Measurements from ENCODE around the gene GOLIM4. TPM values are rescaled to one million over a fixed set of nuclear protein-coding genes. Genes with fewer than 3 reads are reported as not detected.

GOLIM4 gene
- total and polyA plus RNA-seq, 2 experiments from 2014 or later: 34.4 to 50.5 TPM

- H3K9me3 Mint-ChIP-seq: peaks cover 15% of the 10 kb centered on the region
- Histone ChIP-seq H3K36me3 (ENCODE audit: insufficient read depth) (no peaks in the 10 kb centered on the region; the same call in 1 of the 2 replicates), H3K27me3 (ENCODE audit: insufficient read depth) (no peaks in the 10 kb centered on the region), H3K4me1 (ENCODE audit: insufficient read depth) (peaks cover 11% of the 10 kb centered on the region), H3K4me3 (no peak overlapping the region), H3F3A (replicated peaks; ENCODE audit: low read depth) (no peaks in the 10 kb centered on the region), H2AFZ (no peak overlapping the region), H4K20me1 (replicated peaks; ENCODE audit: insufficient read depth) (0 out of 2 replicates have a peak, but pooled peaks cover 3% of the 10 kb centered on the region), H3K27ac (ENCODE audit: low read depth) (no peak overlapping the region), H3K9me2 (ENCODE audit: insufficient read depth) (peaks cover 6% of the 10 kb centered on the region; the same call in 1 of the 2 replicates), H3K79me2 (replicated peaks; ENCODE audit: insufficient read depth) (peaks cover 76% of the 10 kb centered on the region), H3K4me2 (no peak overlapping the region)
- TF ChIP-seq CTCF (conservative IDR thresholded peaks at IDR 0.05; ENCODE audit: low read depth in 2 of 2): no peak
- TF ChIP-seq EZH2 (IDR thresholded peaks at IDR 0.05; ENCODE audit: low read depth, unreplicated experiment): no peak
- no peak for TF ChIP-seq ETS1 (IDR thresholded peaks at IDR 0.05)
- TF ChIP-seq NANOG (IDR thresholded peaks at IDR 0.05; ENCODE audit: borderline replicate concordance): no peak
- peaks cover 17% of the 10 kb centered on the region for H3K36me3 Mint-ChIP-seq (ENCODE audit: low read depth)
- H3K4me3 Mint-ChIP-seq: no peak overlapping the region
- peaks cover 2% of the 10 kb centered on the region for H3K27me3 Mint-ChIP-seq (ENCODE audit: insufficient read depth, low read depth, poor library complexity)
- DNase-seq (ENCODE audit: low spot score): no peak
- H3K27ac Mint-ChIP-seq: no peak overlapping the region
- no peak for ATAC-seq
- H3K4me1 Mint-ChIP-seq: peaks cover 18% of the 10 kb centered on the region
Measured at GRCh38 chr3:168051070-168051469, 44.7 kb downstream of the GOLIM4 start.

- Histone ChIP-seq H3K36me3 (ENCODE audit: insufficient read depth) (no peaks in the 10 kb centered on the region), H4K20me1 (replicated peaks; ENCODE audit: insufficient read depth) (0 out of 2 replicates have a peak, but pooled peaks cover 3% of the 10 kb centered on the region), H3F3A (replicated peaks; ENCODE audit: low read depth) (no peaks in the 10 kb centered on the region), H3K79me2 (replicated peaks; ENCODE audit: insufficient read depth) (peaks cover 61% of the 10 kb centered on the region), H3K9me2 (ENCODE audit: insufficient read depth) (no peaks in the 10 kb centered on the region), H3K4me1 (ENCODE audit: insufficient read depth) (peaks cover 11% of the 10 kb centered on the region), H2AFZ (no peak overlapping the region), H3K4me3 (no peak overlapping the region), H3K27ac (ENCODE audit: low read depth) (no peak overlapping the region), H3K27me3 (ENCODE audit: insufficient read depth) (no peaks in the 10 kb centered on the region), H3K4me2 (no peak overlapping the region; the same call in 1 of the 2 replicates)
- Mint-ChIP-seq H3K36me3 (ENCODE audit: low read depth) (peaks cover 3% of the 10 kb centered on the region; the same call in 1 of the 3 replicates), H3K27me3 (ENCODE audit: insufficient read depth, low read depth, poor library complexity) (peaks cover 3% of the 10 kb centered on the region), H3K27ac (no peak overlapping the region), H3K4me1 (peaks cover 18% of the 10 kb centered on the region), H3K4me3 (no peak overlapping the region), H3K9me3 (peaks cover 3% of the 10 kb centered on the region; the same call in 1 of the 3 replicates)
- DNase-seq (ENCODE audit: low spot score): no peak
- ATAC-seq: no peak
- TF ChIP-seq JUNB (IDR thresholded peaks at IDR 0.05; ENCODE audit: unreplicated experiment): no peak
- no peak for TF ChIP-seq STAT1 (IDR thresholded peaks at IDR 0.05; ENCODE audit: unreplicated experiment)
- no peak for TF ChIP-seq ETS1 (IDR thresholded peaks at IDR 0.05)
- TF ChIP-seq CREB1 (CRISPR knock-in tag; IDR thresholded peaks at IDR 0.05; ENCODE audit: low read depth): no peak
- no peak for TF ChIP-seq EZH2 (IDR thresholded peaks at IDR 0.05; ENCODE audit: low read depth, unreplicated experiment)
- TF ChIP-seq NANOG (IDR thresholded peaks at IDR 0.05; ENCODE audit: borderline replicate concordance): no peak
- TF ChIP-seq ZNF331 (CRISPR knock-in tag; IDR thresholded peaks at IDR 0.05; ENCODE audit: low read depth): no peak
- no peak for TF ChIP-seq ZNF114 (CRISPR knock-in tag; IDR thresholded peaks at IDR 0.05)
- no peak for TF ChIP-seq CTCF (conservative IDR thresholded peaks at IDR 0.05; ENCODE audit: low read depth in 2 of 2)
- no peak for TF ChIP-seq POLR2AphosphoS5 (IDR thresholded peaks at IDR 0.05; ENCODE audit: low read depth)
- TF ChIP-seq EZH2phosphoT487 (IDR thresholded peaks at IDR 0.05; ENCODE audit: unreplicated experiment): no peak
Measured at GRCh38 chr3:168049367-168049974, 46.3 kb downstream of the GOLIM4 start.
